Esophagus muscularis mucosa (tissue), 4 donors: Measurements from ENCODE around the gene RORC.

Experiments used
- CTCF ChIP-seq, 3 experiments: fragments of 200-600 bp in 2 of 3; fragments of 450-650 bp in 1 of 3; sonication (generic) in 2 of 3; IDR thresholded peaks; one replicate each; pipeline ENCODE4 v1.5.1; 2017 to 2019; ENCODE audit warnings: antibody characterized with exemption in 3 of 3, mild to moderate bottlenecking in 2 of 3, moderate library complexity in 1 of 3
- EP300 ChIP-seq: sonication (generic); formaldehyde crosslinking; IDR thresholded peaks from one replicate; pipeline ENCODE4 v1.6.1; 2017; ENCODE audit warnings: antibody characterized with exemption
- POLR2A ChIP-seq: fragments of 450-650 bp; IDR thresholded peaks from one replicate; pipeline ENCODE4 v1.6.1; 2017; ENCODE audit warnings: antibody characterized with exemption, moderate library complexity, mild to moderate bottlenecking, low read depth

GRCh38 chr1:151802372-151802771 is 29.2 kb downstream of the RORC start:
- TF ChIP-seq CTCF (IDR thresholded peaks at IDR 0.05): no peak
- TF ChIP-seq POLR2A: no peak
- TF ChIP-seq EP300: no peak
